Testis (tissue), 3 donors: ENCODE data around the gene CYB5R4. TPM values are rescaled to one million over a fixed set of nuclear protein-coding genes. Genes with fewer than 3 reads are reported as not detected.

ENCODE experiments used
- DNase-seq: peaks from one replicate; pipeline ENCODE4 v3.0.0-alpha.2; 2019
- H3K27ac ChIP-seq, 2 donors: fragments of 200-600 bp; sonication (generic); one replicate each; pipeline ENCODE4 v1.5.1; 2019
- H3K27me3 ChIP-seq: fragments of 200-600 bp; sonication (generic); one replicate; pipeline ENCODE4 v1.5.1; 2019
- H3K36me3 ChIP-seq: fragments of 200-600 bp; sonication (generic); one replicate; pipeline ENCODE4 v1.5.1; 2017; ENCODE audit warnings: low read depth; ENCODE audit errors: missing control alignments
- H3K4me1 ChIP-seq: fragments of 200-600 bp; sonication (generic); one replicate; pipeline ENCODE4 v1.5.1; 2019
- H3K4me3 ChIP-seq, 2 donors: fragments of 200-600 bp; sonication (generic); one replicate each; pipeline ENCODE4 v1.5.1; 2017 to 2019
- H3K9me3 ChIP-seq: fragments of 200-600 bp; sonication (generic); one replicate; pipeline ENCODE4 v1.5.1; 2017
- CTCF ChIP-seq, 3 experiments: fragments of 450-650 bp in 2 of 3; fragments of 200-600 bp in 1 of 3; sonication (generic) in 1 of 3; IDR thresholded peaks; one replicate each; pipeline ENCODE4 v1.5.1; 2016 to 2019; ENCODE audit warnings: antibody characterized with exemption in 3 of 3, mild to moderate bottlenecking in 2 of 3, moderate library complexity in 1 of 3
- POLR2A ChIP-seq: fragments of 450-650 bp; IDR thresholded peaks from one replicate; pipeline ENCODE4 v1.6.1; 2017; ENCODE audit warnings: antibody characterized with exemption, mild to moderate bottlenecking, moderate library complexity
- WGBS, 2 donors: methylation state at CpG; one replicate each; pipeline ENCODE4 v1.1.5; 2018; 5-methylcytosine and 5-hydroxymethylcytosine counted together
- intact Hi-C: fragments of 100-400 bp; cut with DNase I; formaldehyde crosslinking; loops from one replicate; pipeline ENCODE4 v1.15.1; 2023; ENCODE audit warnings: low total_unique reads
- polyA plus RNA-seq: library from polyadenylated mRNA; stranded (reverse); fragments of 350-450 nt; fragmentation: Illumina TruSeq; extraction: RNeasy Lipid Tissue Mini Kit (QIAGEN cat#74804); gene quantifications from one replicate; pipeline ENCODE4 v1.2.3, GENCODE V29; 2014; ENCODE audit warnings: low read depth, low replicate concordance; ENCODE audit not compliant: insufficient read depth
- total RNA-seq, 2 donors: library from RNA; depleted of rRNA; stranded (reverse); fragments of >200 nt; gene quantifications; one replicate each; pipeline ENCODE4 v1.2.3, GENCODE V29; 2016

CYB5R4 gene
- total and polyA plus RNA-seq, 3 donors from 2014 or later: 18.2 to 53.5 (median 20.5) TPM

GRCh38 chr6:83868639-83869038, 9.2 kb downstream of the CYB5R4 start:
- DNase-seq: no peak
- H3K9me3 ChIP-seq: no peaks in the 10 kb centered on the region
- 72 to 87% methylated on average over 1 of the region's 1 CpG for WGBS, 2 donors
- no peaks in the 10 kb centered on the region for H3K27me3 ChIP-seq
- H3K27ac ChIP-seq: no peak overlapping the region
- H3K4me1 ChIP-seq: no peaks in the 10 kb centered on the region
- intact Hi-C loops: no loop called here
- TF ChIP-seq POLR2A: no peak
- no peak for TF ChIP-seq CTCF (IDR thresholded peaks at IDR 0.05)
- no peaks in the 10 kb centered on the region for H3K36me3 ChIP-seq
- no peak overlapping the region for H3K4me3 ChIP-seq

GRCh38 chr6:83870649-83871048, 11.2 kb downstream of the CYB5R4 start:
- Histone ChIP-seq H3K4me1 (no peaks in the 10 kb centered on the region), H3K27me3 (no peaks in the 10 kb centered on the region), H3K4me3 (no peak overlapping the region), H3K27ac (no peak overlapping the region), H3K36me3 (no peaks in the 10 kb centered on the region), H3K9me3 (no peaks in the 10 kb centered on the region)
- TF ChIP-seq POLR2A: no peak
- DNase-seq: no peak
- intact Hi-C loops: no loop called here
- 68 to 84% methylated on average over 4 of the region's 4 CpGs for WGBS, 2 donors

- Histone ChIP-seq H3K4me3 (no peak overlapping the region), H3K27ac (no peak overlapping the region), H3K36me3 (no peaks in the 10 kb centered on the region), H3K4me1 (no peaks in the 10 kb centered on the region), H3K9me3 (no peaks in the 10 kb centered on the region), H3K27me3 (no peaks in the 10 kb centered on the region)
- intact Hi-C loops: no loop called here
- DNase-seq: no peak
- TF ChIP-seq CTCF (IDR thresholded peaks at IDR 0.05) (no peak), POLR2A (no peak)
- 92 to 93% methylated on average over 3 of the region's 3 CpGs for WGBS, 2 donors
Measured at GRCh38 chr6:83872386-83873118, 13.1 kb downstream of the CYB5R4 start.

- no peak for TF ChIP-seq CTCF (IDR thresholded peaks at IDR 0.05)
- TF ChIP-seq POLR2A: no peak
- H3K9me3 ChIP-seq: no peaks in the 10 kb centered on the region
- H3K4me1 ChIP-seq: no peaks in the 10 kb centered on the region
- DNase-seq: no peak
- intact Hi-C loops: no loop called here
- H3K36me3 ChIP-seq: no peaks in the 10 kb centered on the region
- H3K27me3 ChIP-seq: no peaks in the 10 kb centered on the region
- no peak overlapping the region for H3K4me3 ChIP-seq
- no peak overlapping the region for H3K27ac ChIP-seq
Measured at GRCh38 chr6:83873869-83874268, 14.4 kb downstream of the CYB5R4 start.

- Histone ChIP-seq H3K9me3 (no peaks in the 10 kb centered on the region), H3K27ac (no peak overlapping the region), H3K27me3 (no peaks in the 10 kb centered on the region), H3K4me3 (no peak overlapping the region), H3K4me1 (no peaks in the 10 kb centered on the region), H3K36me3 (no peaks in the 10 kb centered on the region)
- intact Hi-C loops: no loop called here
- no peak for DNase-seq
- no peak for TF ChIP-seq CTCF (IDR thresholded peaks at IDR 0.05)
- TF ChIP-seq POLR2A: no peak
- 92 to 93% methylated on average over 6 of the region's 6 CpGs for WGBS, 2 donors
Measured at GRCh38 chr6:83875843-83876242, 16.4 kb downstream of the CYB5R4 start.
